ENCODE measurements around the gene DNAH7.
"Not testable (repeated sequence)": the region's sequence is repeated elsewhere in the genome, so short reads cannot be mapped to it uniquely, and the experiment has no call there.

The DNAH7 gene

DNA sequence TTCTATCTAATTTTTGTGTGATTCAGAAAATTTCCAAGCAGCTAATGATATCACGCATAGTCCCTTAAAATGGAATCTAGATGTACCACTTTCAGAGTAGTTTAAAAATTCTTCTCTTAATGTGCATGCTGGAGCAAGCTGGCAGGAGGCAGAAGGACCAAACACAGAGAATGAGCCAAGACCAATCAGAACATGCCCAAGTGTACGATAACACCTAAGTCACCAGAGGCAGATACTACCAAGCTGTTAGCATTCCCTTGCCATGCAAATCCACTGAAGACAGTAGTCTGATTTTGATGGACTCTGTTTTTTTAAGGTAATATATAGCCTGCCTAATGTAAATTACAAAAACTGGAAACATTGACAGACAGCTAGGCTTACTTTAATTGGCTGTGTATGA lies 109.3 kb downstream of the DNAH7 start:
- no peak for DNase-seq

DNA sequence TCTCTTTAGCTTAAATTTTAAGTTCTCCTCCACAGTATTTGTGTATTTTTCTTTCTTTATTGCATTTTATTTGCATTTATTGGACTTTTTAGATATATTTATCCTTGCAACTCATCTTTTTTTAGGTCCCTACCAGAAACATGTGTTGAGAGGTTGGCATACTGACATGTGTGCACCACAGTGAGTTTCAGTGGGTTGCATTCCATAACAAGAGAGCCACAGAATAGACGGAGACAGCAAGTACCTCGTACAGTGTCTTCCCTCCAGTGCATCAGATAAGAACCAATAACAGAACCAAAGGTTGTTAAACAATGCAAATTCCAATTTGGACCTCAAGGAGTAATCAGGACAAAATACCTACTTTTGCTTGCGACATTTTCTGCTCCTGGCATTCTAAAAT lies 111.9 kb downstream of the DNAH7 start:
- no peak for DNase-seq

DNA sequence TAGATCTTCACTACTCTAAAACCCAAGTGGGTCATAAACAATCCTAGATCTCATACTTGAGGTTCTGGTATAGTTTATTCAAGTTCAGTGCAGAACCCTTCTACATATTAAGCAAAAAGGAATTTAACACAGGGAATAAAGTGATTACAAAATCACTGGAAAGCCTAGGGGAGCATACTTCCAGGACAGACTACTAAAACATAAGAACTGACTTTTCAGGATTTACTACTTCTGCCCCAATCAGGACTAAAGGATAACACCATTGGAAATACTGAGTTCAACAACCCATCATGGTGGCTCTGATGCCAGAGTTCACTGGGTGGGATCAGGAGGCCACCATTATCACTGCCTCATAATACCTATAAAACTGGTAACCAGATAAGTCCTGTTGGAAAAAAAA lies 123.6 kb downstream of the DNAH7 start:
- DNase-seq, result no peak

DNA sequence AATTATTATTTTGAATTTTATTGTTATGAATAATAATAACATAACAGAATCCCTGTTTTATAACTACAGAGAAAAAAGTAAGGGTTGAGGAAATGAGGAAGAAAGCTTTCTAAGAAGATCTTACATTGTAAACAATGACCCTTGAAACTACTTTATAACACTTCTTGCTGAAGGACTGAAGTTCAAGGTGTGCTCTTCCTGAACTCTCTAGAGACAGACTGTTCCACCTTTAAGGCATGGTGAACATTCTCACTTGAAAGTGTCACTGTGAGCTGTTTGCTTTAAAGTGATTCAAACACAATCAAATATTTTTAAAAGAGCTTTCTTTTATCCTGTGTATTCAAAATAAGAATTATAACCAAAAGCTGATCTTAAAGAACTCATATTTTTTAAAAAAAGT lies 131.5 kb downstream of the DNAH7 start:
- DNase-seq, result no peak

DNA sequence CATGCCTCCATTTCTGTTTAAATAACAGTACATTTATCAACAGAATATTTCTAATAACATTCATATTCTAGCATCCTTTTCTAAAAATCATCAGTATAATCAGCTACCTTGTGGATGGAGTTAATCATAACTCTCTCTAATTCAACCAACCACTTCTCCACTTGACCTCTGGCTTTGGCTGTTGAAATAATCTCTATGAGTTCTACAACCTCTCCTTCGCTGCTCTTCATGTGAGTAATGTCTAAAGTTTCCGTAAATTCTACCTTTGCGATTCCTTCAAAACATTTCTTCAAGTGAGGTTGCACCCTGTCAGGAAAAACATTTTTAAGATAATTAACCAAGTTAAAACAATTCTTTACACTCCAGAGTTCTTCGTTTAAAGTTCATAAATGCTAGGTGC lies 134.2 kb downstream of the DNAH7 start:
- no peak for DNase-seq

DNA sequence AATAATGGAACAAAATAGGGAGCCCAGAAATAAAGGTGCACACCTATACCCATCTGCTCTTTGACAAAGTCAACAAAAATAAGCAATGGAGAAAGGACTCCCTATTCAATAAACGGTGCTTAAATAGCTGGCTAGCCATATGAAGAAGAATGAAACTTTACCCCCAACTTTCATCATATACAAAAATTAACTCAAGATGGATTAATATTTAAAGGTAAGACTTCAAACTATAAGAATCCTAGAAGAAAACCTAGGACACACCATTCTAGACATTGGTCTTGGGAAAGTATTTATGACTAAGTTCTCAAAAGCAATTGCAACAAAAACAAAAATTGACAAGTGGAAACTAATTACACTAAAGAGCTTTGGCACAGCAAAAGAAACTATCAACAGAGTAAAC lies 139.1 kb downstream of the DNAH7 start:
- DNase-seq, result no peak

DNA sequence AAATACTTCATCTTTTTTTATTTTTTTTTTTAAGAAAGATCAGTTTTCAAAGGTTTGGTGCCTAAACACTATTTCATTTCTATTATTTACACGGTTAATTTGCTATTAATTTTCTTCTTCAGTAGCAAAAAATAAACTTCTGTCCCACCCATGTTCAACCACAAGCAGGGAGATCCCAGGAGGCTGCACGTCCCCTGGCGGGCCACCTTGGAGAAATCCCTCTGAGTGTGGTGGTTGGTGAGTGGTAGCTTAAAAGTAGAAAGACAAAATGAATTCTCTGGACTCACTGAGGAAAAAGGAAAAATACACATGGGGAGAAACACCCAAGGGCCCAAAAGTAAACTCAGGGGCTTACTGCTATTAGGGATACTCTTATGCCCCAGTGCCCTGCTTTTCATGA lies 143.5 kb downstream of the DNAH7 start:
- DNase-seq, result no peak

DNA sequence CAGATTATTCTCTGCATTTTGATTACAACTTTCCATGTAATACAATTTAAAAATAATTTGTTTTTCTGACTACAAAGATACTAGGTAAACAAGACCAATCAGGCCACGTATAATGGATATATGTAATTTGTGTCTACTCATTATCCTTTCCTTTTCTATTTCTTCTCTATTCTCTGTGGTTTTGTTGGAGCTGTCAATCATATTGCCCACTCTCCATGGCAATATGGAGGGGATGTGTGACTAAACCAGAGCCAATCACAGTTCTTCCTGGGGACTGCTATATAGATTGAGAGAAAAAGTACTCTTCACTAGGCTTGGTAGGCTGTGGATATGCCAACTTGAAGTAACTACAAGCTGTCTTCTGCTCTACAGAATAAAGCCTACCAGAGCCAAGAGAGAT lies 144.7 kb downstream of the DNAH7 start:
- no peak for DNase-seq

DNA sequence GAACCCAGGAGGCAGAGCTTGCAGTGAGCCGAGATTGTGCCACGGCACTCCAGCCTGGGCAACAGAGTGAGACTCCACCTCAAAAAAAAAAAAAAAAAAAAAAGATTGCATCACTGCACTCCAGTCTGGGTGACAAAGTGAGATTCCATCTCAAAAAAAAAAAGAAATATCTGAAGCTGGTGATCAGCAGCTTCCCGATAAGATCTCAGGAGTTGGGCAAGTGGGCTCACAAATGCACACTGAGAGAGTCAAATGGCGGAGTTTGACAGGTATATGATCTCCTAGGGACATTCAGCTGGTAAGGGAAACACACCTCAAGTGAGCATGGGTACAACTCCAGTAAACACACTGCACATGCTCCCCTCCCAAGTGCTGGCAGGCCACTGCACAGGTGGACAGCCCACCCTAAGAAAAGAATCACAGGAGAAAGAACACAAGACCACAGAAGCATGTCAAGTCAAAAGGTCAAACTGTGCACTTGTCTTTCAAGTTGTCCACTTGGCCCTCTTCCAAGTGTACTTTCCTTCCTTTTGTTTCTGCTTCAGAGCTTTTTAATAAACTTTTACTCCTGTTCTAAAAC lies 151.5 kb downstream of the DNAH7 start:
- DNase-seq, result not testable (repeated sequence)

DNA sequence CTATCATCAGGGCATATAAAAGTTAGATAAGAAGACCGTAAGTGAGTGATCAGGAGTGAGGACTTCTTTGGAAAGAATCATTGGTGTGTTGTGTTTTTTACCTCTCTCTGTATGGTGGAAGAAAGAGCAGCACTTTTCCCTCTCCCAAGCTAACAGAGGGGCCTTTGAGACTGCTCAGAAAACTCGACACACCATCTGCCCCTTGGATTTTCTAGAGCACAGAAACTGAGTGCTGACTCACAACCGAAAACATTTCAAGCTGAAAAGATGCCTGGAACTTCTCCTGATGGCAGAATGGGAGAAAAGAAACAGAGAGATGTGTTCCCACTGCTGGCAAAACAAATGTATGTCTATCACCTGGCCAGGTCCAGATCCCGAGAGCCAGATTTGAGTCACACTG lies 156.6 kb downstream of the DNAH7 start:
- no peak for DNase-seq

DNA sequence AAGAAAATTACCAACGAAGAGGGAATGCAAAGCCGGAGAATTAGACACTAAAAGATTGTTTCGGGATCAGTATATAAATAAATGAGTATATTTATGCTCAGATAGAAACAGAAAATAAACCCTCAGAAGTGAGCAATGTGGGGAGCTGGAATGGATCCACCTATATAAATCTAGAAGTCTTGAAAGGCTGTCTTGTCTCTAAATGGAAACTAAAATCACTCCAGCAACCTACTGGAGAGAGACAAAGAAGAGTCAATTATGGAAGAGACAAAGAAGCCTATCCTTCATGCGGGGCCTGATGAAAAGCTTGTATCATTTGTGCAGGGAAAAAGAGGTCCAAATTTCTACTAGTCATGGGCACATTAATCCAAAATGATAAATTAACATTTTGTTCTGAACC lies 158.1 kb downstream of the DNAH7 start:
- no peak for DNase-seq

DNA sequence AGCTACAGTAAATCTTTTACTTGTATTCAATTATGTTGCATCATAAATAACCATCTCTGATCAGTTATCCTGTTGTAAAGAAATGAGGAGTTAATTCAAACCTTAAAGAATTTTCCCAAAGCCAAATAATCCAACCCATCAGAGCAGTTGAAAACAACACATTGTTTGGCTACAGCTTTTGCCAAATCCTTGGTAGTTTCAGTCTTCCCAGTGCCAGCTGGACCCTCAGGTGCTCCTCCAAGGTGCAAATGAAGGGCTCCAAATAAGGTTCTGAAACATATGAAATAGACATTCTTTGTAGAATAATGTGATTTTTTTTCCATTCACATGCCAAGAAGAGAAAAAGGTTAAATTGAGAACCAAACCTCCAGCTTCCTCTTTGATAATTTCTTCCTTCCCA lies 158.7 kb downstream of the DNAH7 start:
- no peak for DNase-seq

DNA sequence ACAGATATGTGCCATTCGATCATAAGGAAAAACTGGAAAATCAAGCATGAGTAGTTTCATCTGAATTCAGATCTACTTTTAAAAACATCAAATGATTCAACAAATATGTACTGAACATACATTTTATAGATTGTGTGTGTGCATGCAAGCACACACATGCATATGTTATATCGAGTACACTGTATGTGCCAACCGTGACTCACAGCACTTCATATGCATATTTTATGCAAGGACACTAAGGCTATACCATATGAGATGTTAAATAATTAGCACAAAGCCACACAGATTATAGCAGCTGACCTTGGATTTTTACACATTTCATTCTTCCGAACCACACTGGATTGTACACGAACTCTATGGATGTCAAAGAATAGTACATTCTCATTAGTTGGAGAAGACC lies 161.2 kb downstream of the DNAH7 start:
- no peak for DNase-seq

DNA sequence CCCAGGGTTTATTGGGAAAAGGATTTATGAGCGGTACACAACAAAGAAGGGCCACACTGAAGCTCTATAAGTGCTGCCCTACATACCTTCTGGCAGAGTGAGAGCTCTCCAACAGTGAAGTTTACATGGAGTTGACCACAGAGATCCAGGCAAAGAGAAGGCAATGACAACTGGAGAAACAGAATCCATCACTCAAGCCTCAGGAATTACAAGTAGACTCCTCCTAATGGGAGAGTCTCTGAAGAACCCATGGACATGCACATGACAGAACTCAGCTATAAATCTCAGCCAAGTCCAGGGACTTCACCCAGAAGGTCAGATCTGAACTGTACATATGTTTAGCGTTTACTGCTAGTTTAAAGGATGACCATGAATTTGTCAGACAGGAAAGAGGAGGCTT lies 164.7 kb downstream of the DNAH7 start:
- DNase-seq, result no peak

DNA sequence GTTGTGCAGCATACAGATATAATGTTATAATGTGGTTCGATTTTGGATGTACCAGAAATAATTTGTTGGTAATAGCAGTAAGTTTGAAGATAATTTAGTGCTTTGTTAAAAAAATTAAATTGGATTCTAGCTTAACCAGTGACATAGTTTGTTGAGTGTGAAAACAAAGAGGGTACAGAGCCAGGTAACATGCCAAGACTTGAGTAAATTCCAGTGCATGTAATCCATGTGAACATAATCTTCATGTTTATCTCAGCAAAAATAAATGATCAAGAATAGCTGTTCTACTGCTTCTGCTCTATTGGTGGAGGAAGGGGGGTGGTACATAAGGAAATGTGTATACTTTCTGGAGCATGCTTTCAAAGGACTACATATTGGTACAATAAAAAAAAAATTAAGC lies 165.8 kb downstream of the DNAH7 start:
- no peak for DNase-seq

DNA sequence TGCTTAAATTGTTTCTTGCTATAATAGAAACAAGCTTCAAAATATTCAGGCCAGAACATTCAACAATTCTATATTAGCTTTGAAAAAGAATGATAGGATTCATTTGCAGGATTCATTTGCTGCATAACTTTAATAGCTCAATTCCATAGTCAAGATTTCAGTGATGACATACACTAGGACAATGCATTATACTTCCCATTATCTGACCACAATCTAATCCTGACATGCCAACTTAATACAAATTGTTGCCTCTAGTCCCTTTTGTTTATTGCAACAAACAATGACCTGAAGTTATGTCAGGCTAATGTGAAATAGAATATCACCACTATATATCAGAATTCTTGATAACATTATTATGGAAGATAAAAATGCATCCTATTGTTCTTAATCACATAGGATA lies 169.4 kb downstream of the DNAH7 start:
- no peak for DNase-seq

DNA sequence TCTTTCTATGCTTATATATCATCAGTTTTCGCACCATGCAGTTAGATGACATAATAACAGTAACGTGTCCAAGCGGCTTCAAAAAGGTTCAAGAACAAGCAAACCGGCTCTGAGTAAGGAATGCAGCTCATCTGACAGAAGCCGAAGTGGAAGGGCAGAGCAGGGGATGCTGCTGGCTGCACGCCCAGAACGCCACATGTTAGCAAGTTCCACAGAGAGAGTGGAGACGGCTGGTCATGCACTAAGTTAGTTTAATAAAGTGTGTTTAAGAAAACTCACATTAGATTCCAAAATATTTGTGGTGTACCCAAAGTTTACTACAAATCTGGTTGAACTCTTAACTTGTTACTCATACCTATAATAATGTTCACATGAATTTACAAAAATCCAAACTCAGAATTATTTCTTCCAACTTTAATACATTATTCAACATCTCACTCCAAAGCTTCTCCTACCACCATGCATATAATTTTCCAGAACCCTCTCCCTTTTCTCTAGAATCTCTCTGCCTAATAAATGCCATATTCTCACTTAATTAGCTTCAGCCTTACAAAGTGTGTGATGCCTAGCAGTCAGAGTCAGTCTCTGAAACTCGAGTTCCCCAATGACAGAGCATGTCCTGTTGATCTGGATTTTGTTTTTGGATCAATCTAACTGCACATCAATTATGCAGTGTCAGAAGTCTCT lies 170.0 kb downstream of the DNAH7 start:
- no peak for DNase-seq

DNA sequence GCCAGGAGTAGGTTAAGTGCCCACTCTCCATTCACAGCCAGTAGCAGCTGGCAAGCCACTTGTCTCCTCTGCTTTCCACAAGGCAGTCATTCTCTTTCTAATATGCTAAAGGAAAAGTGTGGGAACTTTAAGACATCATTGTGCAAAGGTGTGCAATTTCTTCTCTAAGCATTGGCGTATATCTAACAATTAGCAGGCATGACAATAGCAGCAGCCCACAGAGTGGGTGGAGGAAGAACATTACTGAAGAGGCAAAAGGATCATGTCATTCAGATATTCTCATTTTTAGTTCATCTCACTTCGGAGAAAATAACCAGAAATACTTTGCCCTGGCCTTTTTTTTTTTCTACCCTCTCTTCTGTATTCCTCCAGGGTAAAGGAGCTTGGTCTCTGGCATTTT lies 177.6 kb downstream of the DNAH7 start:
- no peak for DNase-seq

DNA sequence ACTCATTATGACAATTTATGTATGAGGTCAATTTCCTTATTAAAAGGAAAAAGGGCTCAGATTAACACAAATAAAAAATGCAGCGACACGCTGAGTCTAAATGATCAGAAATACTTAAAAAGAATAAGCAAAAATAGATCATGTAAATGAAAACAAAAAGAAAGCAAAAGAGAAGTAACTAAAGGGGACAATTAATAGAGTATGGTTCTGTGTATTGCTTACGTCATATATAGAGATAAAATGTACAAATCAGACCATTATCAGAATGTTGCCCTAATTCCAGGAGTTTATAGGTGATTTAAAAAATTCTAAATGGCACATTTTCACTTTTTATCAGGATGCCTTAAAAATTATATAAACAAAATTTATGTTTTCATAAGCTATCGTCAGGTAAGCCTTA lies 189.5 kb downstream of the DNAH7 start:
- no peak for DNase-seq

DNA sequence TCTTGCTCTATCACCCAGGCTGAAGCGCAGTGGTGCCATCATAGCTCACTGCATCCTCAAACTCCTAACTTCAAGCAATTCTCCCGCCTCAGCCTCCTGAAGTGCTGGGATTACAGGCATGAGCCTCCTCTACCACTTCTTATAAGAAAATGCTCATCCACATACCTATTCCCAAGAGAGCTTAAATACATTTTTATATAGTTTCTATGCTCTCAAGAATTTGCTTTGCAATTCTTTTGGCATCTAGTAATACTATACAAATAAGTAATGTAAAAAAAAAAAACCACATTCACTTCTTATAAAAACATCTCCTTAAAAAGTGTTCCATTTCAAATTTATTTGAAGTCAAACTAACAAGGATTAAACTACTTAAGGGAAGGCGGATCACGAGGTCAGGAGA lies 197.3 kb downstream of the DNAH7 start:
- no peak for DNase-seq

DNA sequence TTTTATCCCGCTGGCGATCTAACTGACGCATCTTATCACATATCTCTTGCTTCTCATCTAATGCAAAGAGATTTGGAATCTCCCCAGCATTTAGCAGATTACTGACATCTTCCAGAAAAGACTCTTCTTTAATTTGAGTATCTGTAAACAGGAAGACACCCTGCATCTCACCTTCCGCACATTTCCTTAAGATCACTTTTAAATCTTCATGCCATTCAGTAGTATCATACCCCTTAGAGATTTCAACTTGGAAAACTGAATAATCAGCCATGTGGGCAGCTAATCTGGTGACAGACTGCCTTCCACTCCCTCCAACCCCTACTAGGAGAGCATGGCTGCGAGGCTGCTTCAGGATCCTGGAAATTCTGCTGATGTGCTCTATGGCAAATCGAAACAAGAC lies 204.3 kb downstream of the DNAH7 start:
- DNase-seq, result no peak

DNA sequence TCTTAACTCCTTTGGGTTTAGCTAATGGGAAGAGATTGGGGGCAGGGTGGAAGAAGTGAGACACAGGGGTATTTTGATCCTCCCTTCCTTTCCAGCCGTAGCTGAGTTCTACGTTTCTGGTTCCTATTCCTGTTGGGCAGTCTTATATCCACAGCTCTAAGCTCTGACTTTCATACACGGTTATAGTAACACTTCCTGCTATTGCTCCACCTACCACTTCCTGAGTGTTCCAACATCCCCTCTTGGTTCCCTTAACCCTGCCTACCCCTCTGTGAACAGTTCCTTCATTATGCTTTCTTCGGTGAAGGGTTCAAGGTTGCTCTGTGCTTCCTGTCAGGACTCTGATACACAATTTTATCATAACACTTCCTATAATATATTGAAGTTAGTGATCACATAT lies 205.1 kb downstream of the DNAH7 start:
- no peak for DNase-seq

DNA sequence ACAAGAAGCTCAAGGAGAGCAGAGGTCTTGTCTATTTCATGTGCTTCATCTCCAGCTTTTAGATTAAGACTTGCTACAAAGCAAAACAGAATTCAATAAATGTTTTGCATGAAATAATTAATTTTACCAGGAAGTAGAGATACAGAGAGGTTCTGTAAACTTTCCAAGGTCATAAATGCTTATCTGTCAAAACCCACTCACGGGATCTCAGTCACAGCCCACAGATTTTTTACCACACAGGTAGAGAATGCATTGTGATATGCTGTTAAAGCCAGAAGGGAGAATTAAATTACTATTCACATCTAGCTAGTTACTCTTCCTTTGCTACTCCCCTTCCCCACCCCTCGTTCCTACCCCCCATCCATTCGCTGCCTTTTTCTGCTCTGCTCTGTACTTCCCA lies 205.5 kb downstream of the DNAH7 start:
- DNase-seq, result no peak

DNA sequence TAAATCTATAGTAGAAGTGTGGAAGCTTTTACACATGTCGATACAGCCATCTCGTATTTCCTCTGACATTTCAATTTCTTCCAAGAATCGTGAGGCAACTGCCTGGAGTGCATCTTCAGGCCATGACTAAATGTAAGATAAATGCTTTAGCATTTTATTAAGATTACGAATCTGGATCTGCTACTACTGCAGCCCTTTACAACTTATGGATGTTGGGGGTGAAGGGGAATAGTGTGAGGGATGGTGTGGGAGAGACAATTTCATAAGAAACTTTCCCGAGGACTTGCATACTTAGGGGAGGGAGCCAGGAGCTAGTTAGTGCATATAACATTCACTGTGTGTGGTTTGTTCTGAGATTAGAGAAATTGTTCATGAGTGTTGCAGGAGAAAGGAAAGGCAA lies 206.8 kb downstream of the DNAH7 start:
- no peak for DNase-seq

DNA sequence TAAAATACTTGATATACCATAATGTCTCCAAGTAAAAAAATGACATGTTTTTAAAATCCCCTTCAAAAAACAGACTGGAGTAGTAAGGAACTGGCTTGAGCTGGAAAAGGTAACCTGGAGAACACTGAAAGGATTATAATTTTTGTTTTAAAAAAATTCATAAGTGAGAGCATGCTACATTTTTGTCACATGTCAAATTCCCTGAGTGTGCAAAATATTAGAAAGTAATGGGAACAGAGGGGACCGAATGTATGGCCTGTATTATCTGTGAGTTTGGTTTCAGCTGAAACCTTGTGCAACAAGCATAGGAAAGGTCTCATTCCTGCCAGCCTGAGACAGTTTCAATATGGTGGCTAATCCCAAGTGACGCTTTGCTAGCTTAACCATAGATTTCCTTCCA lies 209.1 kb downstream of the DNAH7 start:
- no peak for DNase-seq

Measured in CD4-positive, alpha-beta T cell treated with Interleukin-4 for 1 hour (primary cell).